NCI-H146 (cell line): ENCODE results near the gene KRT78.

Experiments
- DNase-seq: peaks from one replicate; lab custom pipeline; 2025; lab: John Stamatoyannopoulos, UW

The KRT78 gene

GRCh38 chr12:52824741-52825410, 23.9 kb downstream of the KRT78 start:
- DNase-seq = no peak

DNA sequence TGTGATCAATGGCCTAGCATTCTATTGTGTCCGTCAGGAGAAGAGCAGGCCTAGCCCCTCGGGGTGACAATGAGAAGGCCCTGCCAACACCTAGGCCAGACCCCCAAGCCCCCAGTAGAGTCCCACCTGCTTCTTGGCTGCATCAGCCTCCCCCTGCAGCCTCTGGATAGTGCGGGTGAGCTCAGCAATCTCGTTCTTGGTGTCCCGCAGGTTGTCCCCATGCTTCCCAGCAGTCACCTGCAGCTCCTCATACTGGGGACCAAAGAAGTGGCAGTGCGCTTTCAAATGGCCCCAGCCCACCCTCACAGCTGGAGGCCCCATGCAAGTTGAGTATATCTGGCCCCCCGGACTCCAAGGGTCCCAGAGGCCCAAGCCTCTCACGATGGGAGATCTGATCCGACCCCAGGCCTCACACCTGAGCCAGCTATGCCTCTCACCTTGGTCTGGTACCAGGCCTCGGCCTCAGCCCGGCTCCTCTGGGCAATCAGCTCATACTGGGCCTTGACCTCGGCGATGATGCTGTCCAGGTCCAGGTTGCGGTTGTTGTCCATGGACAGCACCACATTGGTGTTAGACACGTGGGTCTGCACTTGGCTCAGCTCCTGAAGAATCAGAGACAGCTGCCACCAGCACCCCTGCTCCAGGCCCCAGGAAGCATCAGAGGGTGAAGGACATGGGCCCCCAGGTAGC, 24.9 kb downstream of the KRT78 start:
- DNase-seq = no peak

GRCh38 chr12:52822771-52823510, 25.9 kb downstream of the KRT78 start:
- DNase-seq = no peak

- no peak for DNase-seq
These were observed 26.8 kb downstream of the KRT78 start for GRCh38 chr12:52821826-52822660.

- DNase-seq = no peak
These were observed 27.6 kb downstream of the KRT78 start for GRCh38 chr12:52821071-52821730.

DNA sequence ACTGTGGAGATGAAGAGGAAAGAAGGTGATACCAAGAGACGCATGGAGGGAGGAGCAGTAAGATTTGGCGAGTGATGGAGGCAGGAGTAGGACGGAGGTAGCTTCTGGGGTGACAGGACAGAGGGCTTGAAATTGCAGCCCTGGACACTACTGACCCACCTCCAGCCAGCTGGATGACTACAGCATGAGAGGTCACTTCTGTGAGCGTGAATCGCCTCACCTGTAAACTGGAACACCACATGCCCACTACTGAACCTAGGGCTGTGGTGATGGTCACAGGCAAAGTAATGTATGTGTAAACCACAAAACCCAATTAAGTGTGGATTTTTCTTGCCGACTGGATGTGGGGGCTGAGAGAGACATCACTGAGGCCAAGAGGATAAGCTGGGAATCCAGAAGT, 28.3 kb downstream of the KRT78 start:
- no peak for DNase-seq

GRCh38 chr12:52819731-52820510, 28.9 kb downstream of the KRT78 start:
- no peak for DNase-seq

DNA sequence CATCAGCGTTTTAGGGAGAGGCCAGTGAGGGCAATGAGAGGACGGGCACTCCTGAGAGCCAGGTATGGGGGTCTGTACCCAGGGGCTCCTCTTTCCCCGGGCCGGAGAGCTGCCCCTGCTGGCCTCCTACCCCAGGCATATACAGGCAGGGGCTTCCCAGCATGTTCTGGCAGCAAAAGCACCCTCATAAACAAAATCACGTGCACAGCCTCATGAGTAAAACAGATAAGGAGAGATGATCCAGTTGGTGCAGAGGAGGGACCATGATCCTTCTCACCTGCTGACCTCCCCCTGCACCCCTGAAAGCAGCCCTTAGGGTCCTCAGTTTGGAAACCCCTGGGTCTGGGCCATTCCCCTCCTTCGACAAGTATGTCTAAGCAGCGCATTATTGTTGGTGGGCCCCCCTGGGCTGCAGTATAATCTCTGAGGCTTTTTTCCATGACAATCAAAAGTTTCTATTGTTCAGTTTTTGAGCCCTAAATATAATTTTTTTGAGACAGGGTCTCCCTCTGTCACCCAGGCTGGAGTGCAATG, 29.8 kb downstream of the KRT78 start:
- no peak for DNase-seq

GRCh38 chr12:52818388-52818787, 30.4 kb downstream of the KRT78 start:
- peak; percentile 75 for DNase-seq

DNA sequence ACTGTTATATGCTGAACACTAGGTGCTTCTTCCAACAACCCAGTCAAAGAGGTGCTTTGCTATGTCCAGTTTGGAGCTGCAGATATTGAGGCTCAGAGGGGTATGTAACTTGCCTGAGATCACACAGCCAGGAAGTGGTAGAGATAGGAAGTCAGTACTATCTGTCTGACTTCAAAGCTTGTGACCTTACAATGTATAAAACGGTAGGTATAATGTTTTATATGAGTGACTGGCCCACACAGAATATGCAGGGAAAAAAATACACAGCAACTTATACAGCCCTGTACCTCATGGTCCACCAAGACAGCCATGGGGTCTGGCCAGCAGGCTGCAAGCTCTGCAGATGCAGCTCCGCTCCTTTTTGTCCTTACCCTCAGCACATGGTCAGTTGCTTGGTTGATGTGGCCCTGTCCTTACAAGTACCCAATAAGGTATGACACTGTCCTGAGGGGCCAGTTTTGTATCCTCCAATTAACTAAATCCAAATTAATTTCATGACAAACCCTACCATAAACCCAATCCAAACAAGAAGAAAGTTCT, 31.0 kb downstream of the KRT78 start:
- DNase-seq = no peak

GRCh38 chr12:52817003-52817698, 31.6 kb downstream of the KRT78 start:
- DNase-seq = no peak

DNA sequence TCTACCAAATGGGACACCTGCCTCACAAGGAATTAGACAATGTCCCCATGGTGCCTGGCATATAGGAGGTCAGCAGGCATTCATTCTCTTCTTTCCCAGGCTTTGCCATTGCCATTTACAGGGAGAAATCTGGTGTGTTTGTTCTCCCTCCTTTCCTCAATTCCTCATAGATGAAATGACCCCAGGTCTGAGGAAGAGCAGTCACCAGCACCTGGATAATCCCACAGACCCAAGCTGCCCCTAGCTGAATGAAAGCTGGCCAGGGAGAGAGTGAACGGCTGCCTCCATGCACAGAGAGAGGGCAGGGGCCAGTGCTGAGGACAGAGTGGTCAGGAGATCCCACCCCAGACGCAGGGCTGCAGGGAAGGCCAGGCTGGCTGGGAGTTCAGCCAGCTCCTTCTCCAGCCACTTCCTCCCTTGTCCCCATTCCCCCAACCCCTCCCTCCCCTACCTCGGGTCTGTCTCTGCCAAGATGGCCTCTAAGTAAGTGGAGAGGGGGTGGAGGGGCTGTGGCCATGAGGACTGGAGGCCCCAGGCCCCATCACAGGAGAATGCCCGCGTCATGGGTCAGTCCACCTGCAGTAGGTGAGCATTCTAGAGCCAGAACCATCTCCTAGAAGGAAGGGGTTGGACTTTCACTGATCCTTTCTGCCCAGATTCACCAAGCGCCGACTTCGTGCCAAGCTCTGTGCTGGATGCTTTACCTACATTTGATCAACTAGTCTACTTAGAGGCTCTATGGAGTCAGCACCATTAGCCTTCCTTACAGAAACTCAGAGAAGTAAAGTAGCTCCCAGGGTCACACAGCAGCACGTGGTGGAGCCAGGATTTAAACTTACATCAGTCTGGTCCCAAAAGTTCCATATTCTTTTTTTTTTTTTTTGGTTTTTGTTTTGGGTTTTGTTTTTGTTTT, 32.9 kb downstream of the KRT78 start:
- no peak for DNase-seq

DNA sequence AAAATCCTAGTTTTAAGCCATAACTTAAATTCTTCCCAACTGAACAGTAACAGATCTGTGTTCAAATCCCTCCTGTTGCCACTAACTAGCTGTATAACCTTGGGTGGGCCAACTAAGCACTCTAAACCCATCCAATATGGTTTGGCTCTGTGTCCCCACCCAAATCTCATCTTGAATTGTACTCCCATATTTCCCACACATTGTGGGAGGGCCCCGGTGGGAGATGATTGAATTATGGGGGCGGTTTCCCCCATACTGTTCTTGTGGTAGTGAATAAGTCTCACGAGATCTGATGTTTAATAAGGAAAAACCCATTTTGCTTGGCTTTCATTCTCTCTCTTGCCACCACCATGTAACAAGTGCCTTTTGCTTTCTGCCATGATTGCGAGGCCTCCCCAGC, 33.6 kb downstream of the KRT78 start:
- no peak for DNase-seq

DNA sequence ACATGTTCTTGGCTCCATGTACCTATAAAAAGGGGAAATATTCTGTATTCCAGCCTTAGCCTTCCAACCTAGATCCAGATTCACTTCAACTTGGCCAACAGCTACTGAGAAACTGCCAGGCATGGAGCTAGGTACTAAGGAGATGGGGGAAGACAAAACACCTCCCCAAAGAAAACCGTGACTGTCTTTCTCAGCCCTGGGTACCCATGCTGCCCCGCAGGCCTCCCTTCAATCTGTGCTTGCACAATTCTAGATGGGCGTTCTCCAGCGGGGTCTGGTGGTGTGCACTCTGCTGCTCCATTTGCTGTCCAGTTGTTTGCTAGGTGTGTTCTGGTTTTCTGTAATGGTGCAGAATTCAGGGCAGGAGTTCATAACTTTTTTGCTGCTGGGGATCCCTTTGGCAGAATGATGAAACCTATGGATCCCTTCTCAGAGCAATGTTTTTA, 34.1 kb downstream of the KRT78 start:
- DNase-seq = no peak

DNA sequence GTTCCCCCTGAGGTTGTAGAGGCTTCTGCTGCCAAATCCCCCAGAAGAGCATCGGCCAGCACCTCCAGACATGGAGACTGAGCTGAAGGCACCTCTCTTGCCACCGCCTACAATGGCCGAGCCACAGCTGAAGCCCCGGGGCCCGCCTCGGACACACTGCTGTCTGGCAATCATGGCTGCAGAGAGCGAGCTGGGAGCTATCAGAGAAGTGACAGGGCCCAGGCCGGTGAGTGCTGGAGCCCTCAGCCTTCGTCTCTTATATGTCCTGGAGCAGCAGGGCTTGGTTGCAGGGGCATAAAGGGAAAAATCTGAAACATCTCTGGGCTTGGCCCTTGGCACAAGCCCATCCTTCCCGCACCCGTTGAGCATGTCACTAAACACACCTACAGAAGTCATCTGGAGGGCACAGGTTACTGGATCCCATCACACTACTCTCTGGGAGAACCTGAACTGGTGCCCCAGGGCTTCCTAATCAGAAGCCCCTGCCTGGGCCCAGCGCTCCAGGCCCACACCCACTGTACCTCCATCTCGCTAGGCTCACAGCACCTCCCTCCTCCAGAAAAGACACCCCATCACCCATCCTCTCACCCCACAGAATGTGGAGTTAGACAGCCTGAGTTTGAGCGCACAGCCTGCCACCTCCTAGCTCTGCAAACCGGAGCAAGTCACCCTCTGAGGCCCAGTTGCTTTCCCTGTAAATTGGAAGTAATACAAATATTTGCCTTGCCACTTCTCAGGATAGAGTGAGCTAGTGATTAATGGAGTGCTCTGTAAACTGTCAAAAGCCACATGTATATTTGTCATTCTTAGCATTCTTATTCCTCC, 34.7 kb downstream of the KRT78 start, which contains the start of gene KRT4:
Gene KRT4, minus strand, starts transcription at position 232 of the 825 bp plus-strand sequence. Its CDS starts 58 bp downstream, at position 174.
- DNase-seq = no peak

- no peak for DNase-seq
These were observed 35.5 kb downstream of the KRT78 start for GRCh38 chr12:52813203-52813819.

GRCh38 chr12:52812749-52813148, 36.0 kb downstream of the KRT78 start:
- DNase-seq = no peak
